SK-N-MC (cell line): ENCODE measurements around the gene RPL3.

Experiments used
- EZH2 ChIP-seq: fragments of 200-600 bp; sonication (generic); IDR thresholded peaks from one replicate; pipeline ENCODE4 v1.6.1; 2017; ENCODE audit warnings: antibody characterized with exemption
- POLR2AphosphoS5 ChIP-seq: IDR thresholded peaks from 2 replicates; pipeline ENCODE4 v1.6.1; 2012; ENCODE audit warnings: mild to moderate bottlenecking, low read depth, low read length, borderline replicate concordance

DNA sequence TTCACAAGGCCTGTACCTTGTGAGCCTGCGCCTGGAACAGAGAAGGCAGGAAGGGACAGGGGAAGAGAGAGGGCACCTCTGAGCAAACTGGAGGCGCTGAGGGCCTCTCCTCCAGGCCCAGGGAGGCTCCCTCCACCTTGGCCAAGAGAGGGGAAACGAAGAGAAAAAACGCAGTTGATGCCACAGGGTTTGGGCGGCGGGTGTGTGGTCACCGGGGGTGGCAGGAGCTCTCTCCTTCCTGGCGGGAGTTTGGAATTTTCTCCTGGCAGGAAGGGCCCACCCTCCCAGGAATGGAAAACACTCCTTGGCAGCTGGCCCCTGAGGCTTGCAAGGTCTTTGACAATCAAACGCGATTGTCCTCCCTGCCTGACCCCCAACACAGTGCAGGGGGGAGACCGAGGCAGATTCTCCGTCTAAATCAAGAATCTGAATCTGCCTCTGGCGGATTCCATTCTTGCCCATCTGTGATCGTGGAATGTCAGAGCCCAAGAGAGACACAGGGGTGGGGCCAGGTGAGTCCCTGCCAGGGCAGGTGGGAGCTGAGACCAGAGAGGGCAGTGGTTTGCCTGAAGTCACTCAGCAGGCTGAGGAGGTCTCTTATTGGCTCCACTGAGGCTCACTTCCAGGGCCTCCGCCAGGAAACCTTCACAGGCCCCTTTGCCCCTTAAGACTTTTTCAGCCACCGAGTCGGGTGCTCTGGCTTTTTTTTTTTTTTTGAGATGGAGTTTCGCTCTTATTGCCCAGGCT lies 21.0 kb downstream of the RPL3 start:
- TF ChIP-seq POLR2AphosphoS5 (no peak), EZH2 (no peak)
